Spleen (tissue), 11 donors: ENCODE results near the gene MS4A6E. TPM values are rescaled to one million over a fixed set of nuclear protein-coding genes. Genes with fewer than 3 reads are reported as not detected.
A peak's percentile ranks its signal among the peaks of the same experiment; 100 is the strongest.

Experiments
- DNase-seq: peaks from one replicate; pipeline ENCODE4 v3.0.0-alpha.2; 2020
- H3K27ac ChIP-seq, 8 donors: fragments of 200-600 bp; sonication (generic) in 7 of 8; 1 replicate in 4 of 8; 2 replicates in 4 of 8; pipeline versions ENCODE4 v1.5.0 to v1.8.0; 2016 to 2021; ENCODE audit warnings: inconsistent platforms in 4 of 8, mild to moderate bottlenecking in 4 of 8, moderate library complexity in 1 of 8
- H3K27me3 ChIP-seq, 7 donors: fragments of 200-600 bp; sonication (generic) in 6 of 7; replicated peaks in 1 of 7; 1 replicate in 4 of 7; 2 replicates in 3 of 7; pipeline versions ENCODE4 v1.5.0 to v1.8.0; 2016 to 2021; ENCODE audit warnings: inconsistent platforms in 3 of 7, mild to moderate bottlenecking in 1 of 7
- H3K36me3 ChIP-seq, 6 donors: fragments of 200-600 bp; sonication (generic) in 5 of 6; 1 replicate in 4 of 6; 2 replicates in 2 of 6; pipeline versions ENCODE4 v1.5.0 to v1.8.0; 2016 to 2021; ENCODE audit warnings: inconsistent platforms in 2 of 6
- H3K4me1 ChIP-seq, 6 donors: fragments of 200-600 bp; sonication (generic) in 5 of 6; 1 replicate in 3 of 6; 2 replicates in 3 of 6; pipeline versions ENCODE4 v1.5.0 to v1.8.0; 2016 to 2021; ENCODE audit warnings: inconsistent platforms in 3 of 6
- H3K4me3 ChIP-seq, 8 donors: fragments of 200-600 bp; sonication (generic) in 7 of 8; 1 replicate in 4 of 8; 2 replicates in 4 of 8; pipeline versions ENCODE4 v1.5.0 to v1.8.0; 2016 to 2021; ENCODE audit warnings: inconsistent platforms in 4 of 8, mild to moderate bottlenecking in 4 of 8, moderate library complexity in 2 of 8
- H3K9me3 ChIP-seq, 8 donors: fragments of 200-600 bp; sonication (generic) in 7 of 8; 1 replicate in 4 of 8; 2 replicates in 4 of 8; pipeline versions ENCODE4 v1.5.0 to v1.8.0; 2016 to 2021; ENCODE audit warnings: inconsistent platforms in 4 of 8
- POLR2A ChIP-seq, 3 donors: fragments of 450-650 bp; IDR thresholded peaks; one replicate each; pipeline ENCODE4 v1.5.1; 2017; ENCODE audit warnings: antibody characterized with exemption in 3 of 3, mild to moderate bottlenecking in 1 of 3
- POLR2AphosphoS5 ChIP-seq, 3 donors: sonication (generic); formaldehyde crosslinking; IDR thresholded peaks; one replicate each; pipeline ENCODE4 v1.5.1; 2017; ENCODE audit warnings: antibody characterized with exemption in 3 of 3
- WGBS, 5 donors: extraction: QIAGEN DNeasy Blood & Tissue Kit in 3 of 5; methylation state at CpG; one replicate each; pipeline versions ENCODE4 v1.1.5 to v1.1.7; 2013 to 2018; 5-methylcytosine and 5-hydroxymethylcytosine counted together
- intact Hi-C: fragments of 100-400 bp; cut with DNase I; formaldehyde crosslinking; loops from one replicate; pipeline ENCODE4 v1.15.0; 2023; ENCODE audit warnings: low total_unique reads
- polyA plus RNA-seq, 3 donors: library from polyadenylated mRNA; stranded (reverse); fragments of 200-250 nt; gene quantifications; one replicate each; pipeline ENCODE4 v1.2.1, GENCODE V29; 2013
- total RNA-seq, 7 donors: library from RNA; depleted of rRNA in 3 of 7; stranded (reverse); fragments of >200 nt in 3 of 7; fragmentation: NEBNext Ultra II Directional in 4 of 7; extraction: Animal tissue kit (Norgen Biotek cat#: 25700) in 4 of 7; gene quantifications; one replicate each; pipeline versions ENCODE4 v1.1.0 to v1.2.1, GENCODE V29; 2016 to 2021
- TF ChIP-seq, protein P1 (sequence below), 11 experiments: fragments of 200-600 bp in 7 of 11; fragments of 450-650 bp in 4 of 11; sonication (generic) in 4 of 11; IDR thresholded peaks in 8 of 11; conservative IDR thresholded peaks in 3 of 11; 1 replicate in 7 of 11; 2 replicates in 4 of 11; pipeline versions ENCODE4 v1.4.0 to v1.8.0; 2016 to 2021; ENCODE audit warnings: antibody characterized with exemption in 11 of 11, inconsistent platforms in 4 of 11, mild to moderate bottlenecking in 1 of 11
- donor health status: healthy with polysubstance abuse.
- donor health status: DM: no; HTN: no; CAD: no; lungs with moderate emphysema.
- donor health status: DM: no; HTN: no; CAD: no.
- donor health status: Bipolar disorder and iron deficiency.
- donor health status: healthy.
- donor health status: DM: no; HTN: no; CAD: no.
- donor health status: DM: yes; HTN: yes; CAD: no.

MS4A6E gene
- total and polyA plus RNA-seq, 10 donors = 0.65 to 128 (median 4.8) TPM; not detected in 1

DNA sequence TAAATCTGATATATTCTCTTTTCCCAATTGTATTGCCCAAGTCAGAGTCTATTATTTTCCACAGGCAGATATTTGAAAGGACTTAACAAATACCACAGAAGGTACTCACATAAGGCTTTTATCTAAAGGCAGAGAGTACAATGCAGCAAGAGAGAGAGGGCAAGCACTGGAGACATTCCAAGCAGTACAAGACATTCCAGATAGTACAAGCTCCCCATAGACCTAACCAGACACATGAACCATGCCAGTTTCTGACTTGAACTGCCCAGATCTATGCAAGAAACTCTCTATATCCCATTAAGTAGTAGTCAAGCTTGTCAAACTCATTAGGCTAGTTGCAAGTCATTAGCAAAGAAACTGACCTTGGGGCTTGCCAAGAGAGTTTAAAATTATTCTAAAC is 11.2 kb upstream of the MS4A6E start:
- Histone ChIP-seq H3K9me3 (peaks cover 0 to 26% (median 21%) of the 10 kb centered on the region in 8 donors), H3K4me3 (no peak overlapping the region), H3K27ac (peak overlapping the region in 4 of 8 donors; percentile 28 to 50 (median 42)), H3K36me3 (no peaks in the 10 kb centered on the region), H3K4me1 (peaks cover 0 to 2% (median 0%) of the 10 kb centered on the region in 6 donors), H3K27me3 (peaks cover 0 to 3% (median 0%) of the 10 kb centered on the region in 7 donors)
- TF ChIP-seq POLR2A (IDR thresholded peaks at IDR 0.05) (no peak), POLR2AphosphoS5 (IDR thresholded peaks at IDR 0.05) (no peak)
- TF ChIP-seq, protein P1, sequence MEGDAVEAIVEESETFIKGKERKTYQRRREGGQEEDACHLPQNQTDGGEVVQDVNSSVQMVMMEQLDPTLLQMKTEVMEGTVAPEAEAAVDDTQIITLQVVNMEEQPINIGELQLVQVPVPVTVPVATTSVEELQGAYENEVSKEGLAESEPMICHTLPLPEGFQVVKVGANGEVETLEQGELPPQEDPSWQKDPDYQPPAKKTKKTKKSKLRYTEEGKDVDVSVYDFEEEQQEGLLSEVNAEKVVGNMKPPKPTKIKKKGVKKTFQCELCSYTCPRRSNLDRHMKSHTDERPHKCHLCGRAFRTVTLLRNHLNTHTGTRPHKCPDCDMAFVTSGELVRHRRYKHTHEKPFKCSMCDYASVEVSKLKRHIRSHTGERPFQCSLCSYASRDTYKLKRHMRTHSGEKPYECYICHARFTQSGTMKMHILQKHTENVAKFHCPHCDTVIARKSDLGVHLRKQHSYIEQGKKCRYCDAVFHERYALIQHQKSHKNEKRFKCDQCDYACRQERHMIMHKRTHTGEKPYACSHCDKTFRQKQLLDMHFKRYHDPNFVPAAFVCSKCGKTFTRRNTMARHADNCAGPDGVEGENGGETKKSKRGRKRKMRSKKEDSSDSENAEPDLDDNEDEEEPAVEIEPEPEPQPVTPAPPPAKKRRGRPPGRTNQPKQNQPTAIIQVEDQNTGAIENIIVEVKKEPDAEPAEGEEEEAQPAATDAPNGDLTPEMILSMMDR (IDR thresholded peaks at IDR 0.05 in 8 of 11, conservative IDR thresholded peaks at IDR 0.05 in 3 of 11) = no peak
- no peak for DNase-seq
- intact Hi-C loops = no loop called here

DNA sequence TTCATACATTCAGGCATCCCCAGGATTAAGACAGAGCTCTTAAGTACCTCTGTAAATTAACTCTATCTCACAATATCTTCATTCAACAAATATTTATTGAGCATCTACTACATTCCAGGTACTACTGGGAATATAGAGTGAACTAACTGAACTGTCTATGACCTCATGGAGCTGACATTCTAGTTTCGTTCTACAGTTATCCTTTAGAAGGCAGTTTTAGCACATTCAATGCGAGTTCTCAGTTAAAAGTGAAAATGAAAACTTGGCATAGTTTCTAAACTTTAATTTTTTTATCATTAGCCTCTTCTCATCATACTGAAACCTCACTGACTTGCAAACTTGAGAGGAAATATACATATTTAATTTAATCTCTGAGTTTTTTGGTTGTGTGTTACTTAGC is 10.7 kb upstream of the MS4A6E start:
- Histone ChIP-seq H3K27me3 (peaks cover 0 to 3% (median 0%) of the 10 kb centered on the region in 7 donors), H3K4me3 (no peak overlapping the region), H3K27ac (peak overlapping the region in 4 of 8 donors; percentile 28 to 50 (median 42)), H3K4me1 (no peaks in the 10 kb centered on the region), H3K9me3 (peaks cover 0 to 31% (median 25%) of the 10 kb centered on the region in 8 donors), H3K36me3 (no peaks in the 10 kb centered on the region)
- intact Hi-C loops = no loop called here
- no peak for TF ChIP-seq POLR2A (IDR thresholded peaks at IDR 0.05)
- TF ChIP-seq, protein P1 (IDR thresholded peaks at IDR 0.05 in 8 of 11, conservative IDR thresholded peaks at IDR 0.05 in 3 of 11) = no peak
- no peak for TF ChIP-seq POLR2AphosphoS5 (IDR thresholded peaks at IDR 0.05)
- no peak for DNase-seq
- WGBS, 5 donors = 46 to 54% (median 53%) methylated on average over 2 of the region's 2 CpGs

DNA sequence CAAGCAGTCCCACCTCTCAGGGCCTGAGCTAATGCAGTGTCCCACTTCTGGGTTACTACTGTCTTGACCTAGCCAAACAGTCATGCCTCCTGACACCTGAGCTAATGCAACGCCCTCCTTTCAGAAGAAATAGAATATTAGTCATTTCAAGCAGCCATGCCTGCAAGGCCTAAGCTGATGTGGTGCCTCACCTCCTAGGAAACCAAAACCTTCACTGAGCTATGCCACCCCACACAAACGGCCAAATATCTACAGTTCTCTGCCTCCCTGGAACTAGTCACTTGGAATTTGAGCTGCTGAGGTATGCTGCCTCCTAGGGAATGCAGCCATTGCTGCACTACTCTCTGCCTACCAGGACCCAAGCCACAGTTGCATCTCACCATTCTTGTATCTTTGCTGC is 8.3 kb upstream of the MS4A6E start:
- intact Hi-C loops = no loop called here
- no peaks in the 10 kb centered on the region for H3K4me1 ChIP-seq
- DNase-seq = no peak
- H3K36me3 ChIP-seq = no peaks in the 10 kb centered on the region
- peaks cover 0 to 3% (median 0%) of the 10 kb centered on the region in 7 donors for H3K27me3 ChIP-seq
- no peak overlapping the region for H3K27ac ChIP-seq
- no peak overlapping the region for H3K4me3 ChIP-seq
- no peak for TF ChIP-seq POLR2AphosphoS5 (IDR thresholded peaks at IDR 0.05)
- no peak for TF ChIP-seq POLR2A (IDR thresholded peaks at IDR 0.05)
- TF ChIP-seq, protein P1 (IDR thresholded peaks at IDR 0.05 in 8 of 11, conservative IDR thresholded peaks at IDR 0.05 in 3 of 11) = no peak
- WGBS, 5 donors = 59 to 89% (median 69%) methylated on average over 2 of the region's 2 CpGs
- peaks cover 0 to 55% (median 35%) of the 10 kb centered on the region in 8 donors for H3K9me3 ChIP-seq

DNA sequence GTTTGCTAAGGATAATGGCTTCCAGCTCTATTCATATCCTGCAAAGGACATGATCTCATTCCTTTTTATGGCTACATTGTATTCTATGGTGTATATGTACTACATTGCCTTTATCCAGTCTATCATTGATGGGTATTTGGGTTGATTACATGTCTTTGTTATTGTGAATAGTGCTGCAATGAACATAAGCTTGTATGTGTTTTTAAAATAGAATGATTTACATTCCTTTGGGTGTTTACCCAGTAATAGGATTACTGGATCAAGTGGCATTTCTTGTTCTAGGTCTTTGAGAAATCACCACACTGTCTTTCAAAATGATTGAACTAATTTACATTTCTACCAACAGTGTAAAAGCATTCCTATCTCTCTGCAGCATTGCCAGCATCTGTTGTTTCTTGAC is 6.0 kb upstream of the MS4A6E start:
- intact Hi-C loops = no loop called here

More for the DNA sequence above, 6.0 kb upstream of the MS4A6E start:
- TF ChIP-seq POLR2A (IDR thresholded peaks at IDR 0.05) (no peak), POLR2AphosphoS5 (IDR thresholded peaks at IDR 0.05) (no peak)
- TF ChIP-seq, protein P1 (IDR thresholded peaks at IDR 0.05 in 8 of 11, conservative IDR thresholded peaks at IDR 0.05 in 3 of 11) = no peak
- H3K9me3 ChIP-seq = peaks cover 0 to 75% (median 46%) of the 10 kb centered on the region in 8 donors
- H3K36me3 ChIP-seq = no peaks in the 10 kb centered on the region
- DNase-seq = no peak
- no peak overlapping the region for H3K27ac ChIP-seq
- H3K27me3 ChIP-seq = no peaks in the 10 kb centered on the region
- H3K4me1 ChIP-seq = no peaks in the 10 kb centered on the region
- no peak overlapping the region for H3K4me3 ChIP-seq
